Heart left ventricle (tissue), 16 donors: ENCODE data around the gene PGM2. TPM values are rescaled to one million over a fixed set of nuclear protein-coding genes. Genes with fewer than 3 reads are reported as not detected.

Experiments
- ATAC-seq, 4 donors: fragments of 200-7000 bp; cut with Tn5 transposase; one replicate each; pipeline ENCODE4 v1.9.1; 2020 to 2022; ENCODE audit warnings: moderate library complexity in 4 of 4, mild to moderate bottlenecking in 3 of 4, moderate number of reproducible peaks in 1 of 4
- DNase-seq, 5 donors: peaks; one replicate each; pipeline ENCODE4 v3.0.0-alpha.2; 2020
- H3K27ac ChIP-seq, 12 donors: fragments of 200-600 bp; sonication (generic) in 4 of 12; one replicate each; pipeline versions ENCODE4 v1.5.0 to v1.8.0; 2016 to 2022; ENCODE audit warnings: mild to moderate bottlenecking in 2 of 12
- H3K27me3 ChIP-seq, 9 donors: fragments of 200-600 bp; sonication (generic) in 2 of 9; one replicate each; pipeline versions ENCODE4 v1.5.1 to v1.8.0; 2016 to 2022; ENCODE audit warnings: mild to moderate bottlenecking in 3 of 9
- H3K36me3 ChIP-seq, 9 donors: fragments of 200-600 bp; sonication (generic) in 2 of 9; one replicate each; pipeline versions ENCODE4 v1.5.0 to v1.8.0; 2018 to 2022; ENCODE audit warnings: mild to moderate bottlenecking in 2 of 9
- H3K4me1 ChIP-seq, 12 donors: fragments of 200-600 bp; sonication (generic) in 4 of 12; one replicate each; pipeline versions ENCODE4 v1.5.0 to v1.8.0; 2016 to 2022; ENCODE audit warnings: mild to moderate bottlenecking in 3 of 12
- H3K4me3 ChIP-seq, 12 donors: fragments of 200-600 bp; sonication (generic) in 4 of 12; one replicate each; pipeline versions ENCODE4 v1.5.0 to v1.8.0; 2017 to 2022; ENCODE audit warnings: mild to moderate bottlenecking in 9 of 12, moderate library complexity in 4 of 12
- H3K9me3 ChIP-seq, 12 donors: fragments of 200-600 bp; sonication (generic) in 4 of 12; one replicate each; pipeline versions ENCODE4 v1.5.0 to v1.8.0; 2016 to 2022; ENCODE audit warnings: mild to moderate bottlenecking in 1 of 12
- CTCF ChIP-seq, 12 donors: fragments of 200-600 bp; sonication (generic) in 4 of 12; IDR thresholded peaks; one replicate each; pipeline versions ENCODE4 v1.5.0 to v1.8.0; 2018 to 2022; ENCODE audit warnings: antibody characterized with exemption in 12 of 12, mild to moderate bottlenecking in 5 of 12
- POLR2A ChIP-seq, 2 donors: fragments of 450-650 bp; IDR thresholded peaks; one replicate each; pipeline ENCODE4 v1.6.1; 2017; ENCODE audit warnings: antibody characterized with exemption in 2 of 2, mild to moderate bottlenecking in 2 of 2, moderate library complexity in 2 of 2
- WGBS, 4 donors: extraction: QIAGEN DNeasy Blood & Tissue Kit in 2 of 4; methylation state at CpG; one replicate each; pipeline versions ENCODE4 v1.1.5 to v1.1.7; 2013 to 2018; 5-methylcytosine and 5-hydroxymethylcytosine counted together
- intact Hi-C, 10 donors: fragments of 100-400 bp; cut with DNase I; formaldehyde crosslinking; loops; one replicate each; pipeline versions ENCODE4 v1.11.1 to v1.14.2; 2022
- polyA plus RNA-seq, 2 donors: library from polyadenylated mRNA; stranded (reverse); fragments of 200-250 nt; gene quantifications; one replicate each; pipeline ENCODE4 v1.2.3, GENCODE V29; 2013
- total RNA-seq, 9 donors: library from RNA; depleted of rRNA in 2 of 9; stranded (reverse); fragments of >200 nt in 2 of 9; fragmentation: NEBNext Ultra II Directional in 3 of 9; extraction: Animal tissue kit (Norgen Biotek cat#: 25700) in 3 of 9; gene quantifications; one replicate each; pipeline versions ENCODE4 v1.1.0 to v1.2.4, GENCODE V29; 2016 to 2023
- donor health status: ischemic (EF 13 %, LVEDD 7.1; RV severe dilation, severe dysfunction).
- donor health status: healthy with polysubstance abuse.
- donor health status: DM: no; HTN: yes; CAD: no.
- donor health status: DM: no; HTN: no; CAD: no.
- donor health status: ischemic (EF 25% LVEDD 6.9; RV normal size, moderate dysfunction).
- donor health status: ischemic (EF 25% LVEDD 5.7; RV mildly dilated, moderate dysfunction).
- donor health status: healthy.
- donor health status: DM: yes; HTN: yes; CAD: no.
- donor health status: ischemic (EF 35%, LVEDD 5.7; RV mildly dilated, moderate dysfunction).
- donor health status: nonischemic (EF 11% LVEDD 7.7; RV severe dilation, severe dysfunction).
- donor health status: DM: yes; HTN: yes; CAD: no.
- donor health status: PGD.
- donor health status: ischemic (EF 29% LVEDD 5.4; RV normal size, mild dysfunction).
- donor health status: nonischemic (EF 23%, LVEDD 6.1; RV moderate dilation, normal function).

PGM2 gene
- total and polyA plus RNA-seq, 11 donors = 3.3 to 18.4 (median 8.5) TPM

GRCh38 chr4:37909332-37910090 is 83.0 kb downstream of the PGM2 start:
- Histone ChIP-seq H3K9me3 (no peaks in the 10 kb centered on the region), H3K4me3 (peak overlapping the region in 8 of 12 donors; percentile 18 to 44 (median 29)), H3K36me3 (no peaks in the 10 kb centered on the region), H3K4me1 (peaks cover 0 to 50% (median 21%) of the 10 kb centered on the region in 12 donors), H3K27me3 (no peaks in the 10 kb centered on the region), H3K27ac (peak overlapping the region; percentile 73 to 90 (median 80))
- no peak for TF ChIP-seq CTCF (IDR thresholded peaks at IDR 0.05)
- no peak for TF ChIP-seq POLR2A (IDR thresholded peaks at IDR 0.05)
- intact Hi-C loops = loop anchor here in 2 of 10 donors (5.0 kb wide), 1 partner anchor 68 kb away; no protein-coding TSS in a partner anchor
- 57 to 65% (median 58%) methylated on average over 8 of the region's 8 CpGs for WGBS, 4 donors
- DNase-seq = peak in 2 of 5 donors; percentile 32 to 56
- ATAC-seq = peak; percentile 84 to 90 (median 88)

GRCh38 chr4:37910091-37910486 is 83.6 kb downstream of the PGM2 start:
- Histone ChIP-seq H3K9me3 (no peaks in the 10 kb centered on the region), H3K27me3 (no peaks in the 10 kb centered on the region), H3K36me3 (no peaks in the 10 kb centered on the region), H3K4me1 (peaks cover 0 to 46% (median 21%) of the 10 kb centered on the region in 12 donors), H3K27ac (peak overlapping the region; percentile 73 to 90 (median 80)), H3K4me3 (peak overlapping the region in 7 of 12 donors; percentile 1 to 33 (median 12))
- DNase-seq (no peak), ATAC-seq (no peak)
- WGBS, 4 donors = 34 to 54% (median 50%) methylated on average over 1 of the region's 1 CpG
- intact Hi-C loops = no loop called here
- TF ChIP-seq POLR2A (IDR thresholded peaks at IDR 0.05) (no peak), CTCF (IDR thresholded peaks at IDR 0.05) (no peak)

Other genes with a start within 250 kb of the PGM2 start
- gene RELL1, start 140.3 kb upstream of the PGM2 start, total RNA-seq = 10 to 100 TPM; 17.1 to 40.2 (median 28.5) TPM
- 1 to 10 TPM; 2.0 to 9.6 TPM for gene RELL1, start 140.3 kb upstream of the PGM2 start, polyA plus RNA-seq
- gene TBC1D1, start 64.4 kb downstream of the PGM2 start, total RNA-seq = 100 to 1,000 TPM in 6 of 9 donors, 10 to 100 TPM in 3; 81.7 to 269 (median 140) TPM
- gene TBC1D1, start 64.4 kb downstream of the PGM2 start, polyA plus RNA-seq = 100 to 1,000 TPM in 1 of 2 donors, 10 to 100 TPM in 1; 92.3 to 184 TPM
- 1 to 10 TPM in 4 of 9 donors, under 1 TPM in 2, not detected in 3; 0.48 to 2.3 (median 1.0) TPM for gene PTTG2, start 133.7 kb downstream of the PGM2 start, total RNA-seq
- 1 to 10 TPM in 1 of 2 donors, under 1 TPM in 1; 0.88 to 1.2 TPM for gene PTTG2, start 133.7 kb downstream of the PGM2 start, polyA plus RNA-seq